ENCODE data around the gene RRP8. TPM values are rescaled to one million over a fixed set of nuclear protein-coding genes. Genes with fewer than 3 reads are reported as not detected.

Gene RRP8
- total and polyA plus RNA-seq, 2 donors (not counting 1 experiment from before 2014, with no cell fraction given) = 8.6 to 29.4 TPM

GRCh38 chr11:6646918-6647679 is 43.7 kb upstream of the RRP8 start:
- DNase-seq = peak; percentile 72
- Histone ChIP-seq H3K4me1 (ENCODE audit: control insufficient read depth in 2 of 2, insufficient read depth in 2 of 2, low read length in 2 of 2) (peaks cover 44 to 52% of the 10 kb centered on the region in 2 donors), H3K4me2 (replicated peaks; ENCODE audit: low read depth, low read length, poor library complexity, severe bottlenecking) (peak overlapping the region; percentile 71)

More at GRCh38 chr11:6646918-6647679, 43.7 kb upstream of the RRP8 start:
- Histone ChIP-seq H3K4me3 (ENCODE audit: control extremely low read depth in 1 of 5, extremely low read depth in 1 of 5, insufficient read depth in 1 of 5, low read depth in 2 of 5, low read length in 4 of 5) (peak overlapping the region in 4 of 5 experiments; percentile 5 to 26 (median 16)), H3K9ac (ENCODE audit: low read length) (peak overlapping the region; percentile 18), H3K27me3 (replicated peaks in 1 of 4; ENCODE audit: control extremely low read depth in 1 of 4, control insufficient read depth in 3 of 4, insufficient read depth in 4 of 4, low read length in 3 of 4) (no peaks in the 10 kb centered on the region), H2AFZ (ENCODE audit: insufficient read depth, low read depth, low read length, poor library complexity, severe bottlenecking) (peak overlapping the region; percentile 69), H4K20me1 (ENCODE audit: control insufficient read depth, insufficient read depth, low read length, poor library complexity, severe bottlenecking) (no peaks in the 10 kb centered on the region), H3K27ac (ENCODE audit: low read length in 2 of 2) (peak overlapping the region; percentile 63 to 78), H3K9me3 (ENCODE audit: control extremely low read depth in 1 of 3, control insufficient read depth in 2 of 3, insufficient read depth in 1 of 3, low read length in 2 of 3) (no peaks in the 10 kb centered on the region), H3K79me2 (ENCODE audit: control insufficient read depth, insufficient read depth, low read length) (no peaks in the 10 kb centered on the region), H3K36me3 (replicated peaks in 1 of 2; ENCODE audit: control extremely low read depth in 1 of 2, control insufficient read depth in 1 of 2, extremely low read depth in 1 of 2, insufficient read depth in 2 of 2, low read length in 1 of 2) (no peaks in the 10 kb centered on the region)
- Mint-ChIP-seq H3K9me3 (ENCODE audit: insufficient read depth) (no peaks in the 10 kb centered on the region), H3K4me3 (no peak overlapping the region), H3K4me1 (no peaks in the 10 kb centered on the region), H3K27ac (no peak overlapping the region), H3K27me3 (no peaks in the 10 kb centered on the region)
- TF ChIP-seq EZH2 (IDR thresholded peaks at IDR 0.05; ENCODE audit: borderline replicate concordance, insufficient read depth, low read depth, low read length, poor library complexity, severe bottlenecking) (no peak), CTCF (IDR thresholded peaks at IDR 0.05) (no peak)
- CTCF ChIA-PET = interaction anchor here (0.5 to 1.6 kb wide), 7 partner anchors 13 to 116 kb away, joined by 3 to 5 read pairs (median 4); partner anchors contain the start of genes TAF10 and TPP1
- intact Hi-C loops (cut with micrococcal nuclease) = loop anchor here (2.0 to 5.0 kb wide), 2 partner anchors 28 to 35 kb away; partner anchors contain the start of genes MRPL17 and TPP1
- POLR2A ChIA-PET = interaction anchor here (0.6 to 1.2 kb wide), 5 partner anchors 29 to 116 kb away, joined by 3 to 9 read pairs (median 4); partner anchors contain the start of genes MRPL17 and TPP1
- peak; percentile 74 for ATAC-seq (ENCODE audit: low read depth)
- 14% methylated on average over 5 of the region's 9 CpGs for WGBS (ENCODE audit: insufficient coverage)

All from B cell (primary cell).